ENCODE measurements around the gene SNX21.
"Not testable (repeated sequence)": the region's sequence is repeated elsewhere in the genome, so short reads cannot be mapped to it uniquely, and the experiment has no call there.

The SNX21 gene

GRCh38 chr20:45833030-45833882, at the start of gene SNX21:
SNX21 (plus strand) TSS chr20:45833799; CDS start chr20:45833920, 121 bp downstream.
- in situ Hi-C loops (cut with HindIII; ENCODE audit: low sequenced_read_pairs), result no loop called here

- in situ Hi-C loops (cut with HindIII; ENCODE audit: low sequenced_read_pairs), result no loop called here
Observed at GRCh38 chr20:45788351-45788750, 45.2 kb upstream of the SNX21 start.

- in situ Hi-C loops (cut with HindIII; ENCODE audit: low sequenced_read_pairs), result no loop called here
Observed at GRCh38 chr20:45792317-45793118, 41.1 kb upstream of the SNX21 start.

GRCh38 chr20:45796337-45797065, 37.1 kb upstream of the SNX21 start:
- in situ Hi-C loops (cut with HindIII; ENCODE audit: low sequenced_read_pairs), result no loop called here

GRCh38 chr20:45797510-45797909, 36.1 kb upstream of the SNX21 start:
- in situ Hi-C loops (cut with HindIII; ENCODE audit: low sequenced_read_pairs), result not testable (repeated sequence)

GRCh38 chr20:45797955-45798354, 35.6 kb upstream of the SNX21 start:
- in situ Hi-C loops (cut with HindIII; ENCODE audit: low sequenced_read_pairs), result not testable (repeated sequence)

- in situ Hi-C loops (cut with HindIII; ENCODE audit: low sequenced_read_pairs), result no loop called here
Observed at GRCh38 chr20:45798935-45799642, 34.5 kb upstream of the SNX21 start.

GRCh38 chr20:45801851-45802250, 31.7 kb upstream of the SNX21 start:
- in situ Hi-C loops (cut with HindIII; ENCODE audit: low sequenced_read_pairs), result loop anchor here (25.0 kb wide), 1 partner anchor 135 kb away; the partner anchor contains the start of gene PCIF1

- in situ Hi-C loops (cut with HindIII; ENCODE audit: low sequenced_read_pairs), result loop anchor here (25.0 kb wide), 1 partner anchor 127 kb away; the partner anchor contains the start of gene PCIF1
Observed at GRCh38 chr20:45810191-45810970, 23.2 kb upstream of the SNX21 start.

GRCh38 chr20:45812157-45813005, 21.2 kb upstream of the SNX21 start, which contains the start of gene UBE2C:
UBE2C (plus strand) TSS chr20:45812644; CDS start chr20:45812696, 52 bp downstream.
- in situ Hi-C loops (cut with HindIII; ENCODE audit: low sequenced_read_pairs), result loop anchor here (25.0 kb wide), 1 partner anchor 125 kb away; the partner anchor contains the start of gene PCIF1

- in situ Hi-C loops (cut with HindIII; ENCODE audit: low sequenced_read_pairs), result loop anchor here (25.0 kb wide), 1 partner anchor 124 kb away; the partner anchor contains the start of gene PCIF1
Observed at GRCh38 chr20:45813006-45813340, 20.6 kb upstream of the SNX21 start.

GRCh38 chr20:45813489-45813888, 20.1 kb upstream of the SNX21 start:
- in situ Hi-C loops (cut with HindIII; ENCODE audit: low sequenced_read_pairs), result loop anchor here (25.0 kb wide), 1 partner anchor 124 kb away; the partner anchor contains the start of gene PCIF1

- in situ Hi-C loops (cut with HindIII; ENCODE audit: low sequenced_read_pairs), result loop anchor here (25.0 kb wide), 1 partner anchor 123 kb away; the partner anchor contains the start of gene PCIF1
Observed at GRCh38 chr20:45814314-45814713, 19.3 kb upstream of the SNX21 start.

GRCh38 chr20:45816951-45817350, 16.6 kb upstream of the SNX21 start:
- in situ Hi-C loops (cut with HindIII; ENCODE audit: low sequenced_read_pairs), result loop anchor here (25.0 kb wide), 1 partner anchor 120 kb away; the partner anchor contains the start of gene PCIF1

GRCh38 chr20:45817376-45818194, 16.0 kb upstream of the SNX21 start:
- in situ Hi-C loops (cut with HindIII; ENCODE audit: low sequenced_read_pairs), result loop anchor here (25.0 kb wide), 1 partner anchor 120 kb away; the partner anchor contains the start of gene PCIF1

GRCh38 chr20:45818239-45818638, 15.4 kb upstream of the SNX21 start:
- in situ Hi-C loops (cut with HindIII; ENCODE audit: low sequenced_read_pairs), result loop anchor here (25.0 kb wide), 1 partner anchor 119 kb away; the partner anchor contains the start of gene PCIF1

- in situ Hi-C loops (cut with HindIII; ENCODE audit: low sequenced_read_pairs), result loop anchor here (25.0 kb wide), 1 partner anchor 118 kb away; the partner anchor contains the start of gene PCIF1
Observed at GRCh38 chr20:45819466-45819865, 14.1 kb upstream of the SNX21 start.
